Left colon (tissue), 2 donors: ENCODE data around the gene MCF2L2. TPM values are rescaled to one million over a fixed set of nuclear protein-coding genes. Genes with fewer than 3 reads are reported as not detected.

Experiments used
- ATAC-seq: fragments of 200-7000 bp; cut with Tn5 transposase; one replicate; pipeline ENCODE4 v1.9.1; 2020; ENCODE audit warnings: mild to moderate bottlenecking, moderate library complexity
- DNase-seq, 2 donors: peaks; one replicate each; pipeline ENCODE4 v3.0.0-alpha.2; 2020
- intact Hi-C, 2 donors: fragments of 100-400 bp; cut with DNase I in 1 of 2; cut with micrococcal nuclease in 1 of 2; formaldehyde crosslinking; loops; one replicate each; pipeline versions ENCODE4 v1.11.2 to v1.14.0; 2022; cut with DNase I, micrococcal nuclease
- total RNA-seq, 2 donors: library from RNA; stranded (reverse); fragmentation: NEBNext Ultra II Directional; extraction: Animal tissue kit (Norgen Biotek cat#: 25700); gene quantifications; one replicate each; pipeline ENCODE4 v1.2.1, GENCODE V29; 2021
- donor health status: DM: no; HTN: no; CAD: no.
- donor health status: DM: yes; HTN: yes; CAD: no.

MCF2L2 gene
- total RNA-seq, 2 donors from 2014 or later: 0.75 to 1.1 TPM

DNA sequence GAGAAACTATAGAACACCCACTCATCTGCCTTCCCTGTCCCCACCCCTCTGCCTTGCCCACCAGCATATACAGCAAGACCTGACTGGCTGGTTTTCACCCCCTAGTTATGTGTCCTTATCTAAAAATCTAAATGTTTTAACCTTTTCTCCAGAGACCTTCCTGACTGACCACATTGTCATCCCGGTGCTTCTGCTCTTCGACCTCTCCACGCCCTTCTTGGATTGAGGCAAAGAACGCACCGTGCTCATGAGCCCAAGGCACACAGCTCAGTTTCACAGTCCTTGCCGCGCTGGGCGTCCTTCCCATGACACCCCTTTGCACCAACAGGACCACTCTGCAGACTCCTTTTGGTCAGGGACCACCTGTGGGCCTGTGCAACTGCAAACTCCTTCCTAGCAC lies 112.7 kb downstream of the MCF2L2 start:
- DNase-seq: peak; percentile 53 to 62

DNA sequence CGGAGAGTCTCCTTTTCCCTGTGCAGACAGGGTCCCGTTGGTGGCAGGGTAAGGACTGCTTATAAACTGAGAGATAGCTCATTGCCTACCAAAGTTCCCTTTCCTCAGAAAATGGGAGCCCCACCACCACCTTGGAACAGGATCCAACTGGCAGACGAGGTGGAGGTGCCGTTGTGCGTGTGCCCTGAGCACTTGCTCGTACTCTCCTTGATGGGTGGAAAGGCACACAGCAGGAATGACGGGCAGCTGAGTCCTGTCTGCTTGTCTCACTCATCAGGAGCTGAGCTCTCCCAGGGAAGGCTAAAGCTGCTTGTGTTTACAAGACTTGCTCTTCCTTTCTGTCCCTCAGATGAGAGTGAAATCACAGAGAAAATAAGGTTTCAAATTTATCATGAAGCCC lies 114.7 kb downstream of the MCF2L2 start:
- no peak for DNase-seq
- intact Hi-C loops: no loop called here
- no peak for ATAC-seq

More for the DNA sequence above, 112.7 kb downstream of the MCF2L2 start:
- ATAC-seq: peak; percentile 91
- intact Hi-C loops: no loop called here

DNA sequence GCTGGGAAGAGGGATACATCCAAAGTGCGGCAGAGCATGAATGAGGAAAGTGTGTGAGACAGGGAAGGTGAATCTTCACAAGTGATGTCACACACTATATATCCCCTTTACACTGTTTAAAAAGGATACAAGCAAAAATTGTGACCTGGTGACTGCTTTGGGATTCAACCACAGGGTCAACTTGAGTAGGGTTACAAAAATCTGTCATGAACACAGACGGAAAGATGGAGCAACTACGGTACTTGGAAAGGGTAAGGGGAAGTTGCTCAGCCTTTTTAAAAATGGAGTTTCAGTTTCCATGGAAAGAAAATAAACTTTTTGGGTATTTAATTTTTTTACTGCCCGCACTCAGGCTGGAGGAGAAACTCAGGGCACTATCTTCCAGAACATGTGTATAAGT lies 115.1 kb downstream of the MCF2L2 start:
- intact Hi-C loops: no loop called here
- DNase-seq (no peak), ATAC-seq (no peak)

DNA sequence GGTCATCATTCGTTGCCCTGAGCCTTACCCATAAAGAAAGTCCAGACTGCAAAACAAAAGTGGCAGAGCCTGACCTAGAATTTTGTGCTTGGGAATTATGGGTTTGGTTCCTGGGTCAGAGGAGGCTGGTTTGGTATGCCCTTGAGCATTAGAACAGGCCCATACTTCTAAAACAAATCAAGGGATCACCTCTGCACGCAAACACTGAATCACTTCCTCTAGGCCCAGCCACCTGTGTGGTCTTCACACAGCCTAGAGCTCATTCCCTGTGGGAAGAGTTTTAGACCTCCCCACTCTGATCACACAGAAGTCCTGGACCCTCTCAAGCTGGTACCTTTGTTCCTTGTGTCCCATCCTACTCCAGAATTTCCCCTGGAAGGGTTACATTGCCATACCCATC lies 116.0 kb downstream of the MCF2L2 start:
- ATAC-seq (no peak), DNase-seq (no peak)
- intact Hi-C loops: no loop called here

DNA sequence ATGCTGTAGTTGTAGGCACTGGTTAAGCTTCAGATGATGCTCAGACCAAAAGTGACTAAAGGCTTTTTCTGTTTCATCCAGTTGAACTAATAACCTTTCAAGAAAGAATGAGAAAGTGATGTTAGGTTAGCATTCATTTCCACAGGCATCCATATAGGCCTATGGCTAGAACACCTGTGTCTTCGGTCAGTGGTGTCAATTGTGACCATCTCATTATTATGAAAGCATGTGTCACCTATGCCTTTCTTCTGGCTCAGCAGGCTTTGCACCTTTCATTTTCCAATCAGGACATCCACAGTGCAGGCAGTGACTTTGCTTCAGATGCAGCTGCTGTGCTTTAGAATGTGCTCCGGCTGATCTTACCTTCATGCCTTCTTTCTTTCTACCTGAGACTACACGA lies 117.5 kb downstream of the MCF2L2 start:
- ATAC-seq: no peak
- DNase-seq: no peak
- intact Hi-C loops: no loop called here

DNA sequence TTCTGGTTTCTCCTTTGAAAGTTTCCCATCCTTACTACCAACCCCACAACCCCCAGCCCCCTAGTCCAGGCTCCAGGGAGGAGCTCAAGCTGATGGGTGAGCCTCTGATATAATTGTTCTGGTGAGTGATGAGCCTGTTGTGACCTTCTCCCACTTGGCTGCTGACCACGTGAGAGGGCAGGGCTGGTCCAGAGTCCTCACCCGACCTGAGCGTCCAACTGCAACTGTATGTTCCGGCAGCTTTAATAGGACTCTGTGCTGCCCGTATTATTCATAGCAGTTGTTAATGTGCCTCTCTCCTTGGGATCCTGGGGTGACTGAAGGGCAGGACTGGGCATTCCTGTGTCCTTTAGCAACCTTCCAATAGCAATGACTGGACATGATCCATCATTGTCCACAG lies 119.1 kb downstream of the MCF2L2 start:
- ATAC-seq: peak; percentile 70
- intact Hi-C loops: no loop called here
- peak; percentile 72 to 86 for DNase-seq

DNA sequence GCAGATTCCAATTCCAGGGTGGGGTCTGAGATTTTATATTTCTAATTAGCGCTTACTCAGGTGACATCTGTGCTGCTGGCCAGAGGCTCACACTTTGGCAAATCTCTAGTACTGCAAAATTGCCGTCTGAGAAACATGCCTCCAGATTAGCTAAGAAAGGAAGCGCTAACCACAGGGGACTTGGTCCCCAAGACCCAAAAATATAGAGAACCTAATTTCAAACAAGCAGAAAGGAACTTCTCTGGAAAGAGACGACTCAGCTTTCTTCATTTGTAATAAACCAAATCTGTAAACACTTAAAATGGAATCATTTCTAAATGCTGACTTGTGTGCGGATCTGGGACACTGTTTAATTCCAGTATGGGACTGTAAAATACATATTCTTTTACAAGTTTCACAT lies 119.7 kb downstream of the MCF2L2 start:
- intact Hi-C loops: no loop called here
- ATAC-seq (no peak), DNase-seq (no peak)

DNA sequence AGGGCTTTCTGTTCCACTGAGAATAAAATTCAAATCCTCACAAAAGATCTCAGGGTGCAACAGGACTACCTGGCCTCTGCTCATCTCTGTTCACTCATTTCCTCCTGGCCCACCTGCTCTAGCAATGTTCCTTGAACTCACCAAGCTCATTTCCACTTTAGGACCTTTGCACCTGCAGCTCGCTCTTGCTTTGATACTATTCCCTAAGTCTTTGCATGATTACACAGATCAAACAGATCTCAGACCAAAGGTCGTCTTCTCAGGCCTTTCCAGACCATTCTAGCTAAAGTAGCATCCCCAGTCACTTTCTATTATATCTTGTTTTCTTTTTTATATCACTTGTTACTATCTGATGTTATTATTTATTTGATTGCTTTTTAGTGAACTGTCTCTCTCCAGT lies 120.7 kb downstream of the MCF2L2 start:
- DNase-seq (peak; percentile 53 to 74), ATAC-seq (peak; percentile 71)
- intact Hi-C loops: no loop called here

DNA sequence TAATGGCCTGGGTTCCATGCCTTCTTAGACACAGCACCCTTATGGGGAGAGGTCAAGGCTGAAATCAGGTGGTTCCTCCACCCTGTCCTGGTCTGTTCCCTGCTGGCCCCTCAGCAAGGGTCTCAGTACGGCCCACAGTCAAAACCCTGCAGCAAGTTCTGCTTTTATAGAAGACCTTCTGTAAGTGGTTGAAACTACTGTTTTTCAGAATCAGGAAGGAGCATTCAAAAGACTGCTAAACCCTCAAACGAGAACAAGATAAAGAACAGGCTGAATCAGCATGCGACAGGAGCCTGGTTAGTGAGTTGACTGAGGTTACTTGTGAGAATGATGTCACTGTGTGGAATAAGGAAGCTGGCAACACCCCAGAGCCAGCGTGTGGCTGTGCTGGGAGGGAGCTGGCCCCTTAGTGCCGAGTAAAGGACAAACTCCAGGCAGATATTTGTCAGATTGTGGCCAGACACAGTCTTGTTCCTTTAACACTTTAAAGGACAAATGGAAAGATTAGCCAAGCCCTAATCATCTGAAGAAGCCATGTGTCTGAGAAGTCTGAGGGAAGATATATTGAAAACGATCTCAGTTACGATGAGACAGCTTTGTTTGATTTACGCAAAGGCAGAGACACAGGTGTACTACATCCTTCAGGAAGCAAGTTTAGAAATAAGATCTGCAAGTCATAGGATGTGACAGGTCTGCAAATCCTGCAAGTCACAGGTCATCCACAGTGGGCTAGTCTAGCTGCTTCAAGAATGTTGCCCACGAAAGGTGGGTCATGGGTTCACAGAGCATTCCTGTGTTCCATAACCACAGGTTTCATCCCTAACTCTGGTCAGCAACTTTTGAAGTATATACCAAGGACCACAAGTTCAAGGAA lies 121.4 kb downstream of the MCF2L2 start:
- ATAC-seq (peak; percentile 86), DNase-seq (peak; percentile 91 to 94)
- intact Hi-C loops: no loop called here

DNA sequence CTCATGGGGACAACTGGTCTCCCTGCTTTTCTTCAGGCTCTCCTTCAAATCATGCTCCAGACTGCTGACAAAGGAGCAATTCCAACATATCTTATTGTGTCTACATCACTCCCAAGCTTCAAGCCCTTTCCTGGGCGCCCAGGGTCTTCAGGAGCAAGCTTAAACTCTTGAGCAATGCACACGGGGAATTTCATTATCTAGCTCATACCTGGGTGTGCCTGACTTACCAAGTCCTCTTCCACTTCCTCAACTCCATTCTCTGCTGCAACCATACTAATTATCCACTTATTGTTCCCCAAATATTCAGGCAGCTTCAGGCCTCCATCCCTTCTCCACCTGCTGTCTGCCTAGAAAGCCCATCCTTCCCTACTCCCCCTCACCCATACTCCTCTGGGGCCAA lies 124.7 kb downstream of the MCF2L2 start:
- intact Hi-C loops: no loop called here
- DNase-seq (no peak), ATAC-seq (no peak)

DNA sequence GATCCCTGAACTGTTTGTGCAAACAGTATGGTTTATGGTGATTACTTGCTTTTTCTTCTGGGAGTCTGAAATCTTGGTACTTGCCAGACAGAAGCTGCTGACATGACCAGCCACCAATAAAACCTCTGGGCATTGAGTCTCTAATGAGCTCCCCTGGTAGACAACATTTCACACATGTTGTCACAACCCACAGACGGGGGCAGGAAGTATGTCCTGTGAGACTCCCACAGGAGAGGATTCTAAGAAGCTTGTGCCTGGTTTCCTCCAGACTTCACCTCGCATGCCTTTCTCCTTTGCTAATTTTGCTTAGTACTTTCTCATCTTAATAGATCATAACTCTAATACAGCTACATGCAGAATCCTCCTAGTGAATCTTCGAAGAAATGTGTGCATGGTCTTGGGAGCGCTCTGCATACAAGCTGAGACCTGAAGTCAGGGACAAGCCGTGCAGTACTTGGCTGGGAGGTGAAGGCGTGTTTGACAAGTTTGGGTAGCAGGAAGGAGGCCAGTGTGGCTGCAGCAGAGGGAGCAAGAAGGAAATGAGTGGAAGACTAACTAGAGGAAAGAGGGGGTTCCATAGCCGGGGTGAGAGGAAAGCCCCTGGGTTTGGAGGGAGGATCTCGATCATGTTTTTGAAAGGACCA lies 126.4 kb downstream of the MCF2L2 start:
- DNase-seq (no peak), ATAC-seq (peak; percentile 9)
- intact Hi-C loops: no loop called here

DNA sequence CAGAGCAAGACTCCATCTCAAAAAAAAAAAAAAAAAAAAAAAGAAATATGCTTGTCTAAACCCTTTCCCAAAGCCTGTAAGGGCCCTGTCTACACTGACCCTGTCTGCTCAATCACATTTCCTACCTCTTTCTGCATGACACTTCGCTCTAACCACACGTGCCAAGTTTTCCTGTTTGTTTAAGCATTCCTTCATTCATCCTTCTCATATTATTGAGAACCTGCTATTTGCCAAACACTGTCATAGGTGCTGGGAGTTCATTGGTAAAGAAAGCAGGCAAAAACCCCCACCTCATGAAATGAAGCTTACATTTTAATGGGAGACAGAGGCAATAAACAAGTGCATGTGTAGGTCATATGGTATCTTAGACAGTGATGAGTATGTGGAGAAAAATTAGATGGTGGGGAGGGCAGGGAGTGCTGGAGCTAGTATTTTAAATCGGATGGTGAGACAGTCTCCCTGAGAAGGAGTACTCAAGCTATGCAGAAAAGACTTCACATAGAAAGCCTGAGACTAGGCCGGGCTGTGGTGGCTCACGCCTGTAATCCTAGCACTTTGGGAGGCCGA lies 127.3 kb downstream of the MCF2L2 start:
- DNase-seq (no peak), ATAC-seq (no peak)
- intact Hi-C loops: no loop called here

DNA sequence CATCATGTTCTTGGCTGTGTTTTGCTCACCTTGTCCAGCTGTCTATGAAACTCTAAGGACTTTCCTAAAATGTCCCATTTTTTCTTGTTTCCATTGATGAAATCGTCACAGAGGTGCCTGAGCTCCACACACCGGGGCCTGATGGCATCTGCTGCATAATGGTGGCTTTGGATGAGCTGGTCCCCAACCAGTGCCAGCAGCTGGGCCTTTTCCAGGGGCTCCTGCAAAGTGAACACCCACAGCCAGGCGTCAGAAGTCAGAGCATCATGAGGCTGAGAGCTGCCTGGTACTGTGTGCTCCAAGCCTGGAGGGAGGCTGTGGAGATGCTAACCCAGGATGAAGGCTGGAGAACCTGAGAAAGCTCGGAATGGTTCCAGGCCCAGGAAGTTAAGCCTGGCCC lies 128.4 kb downstream of the MCF2L2 start:
- intact Hi-C loops: no loop called here
- ATAC-seq: no peak

DNA sequence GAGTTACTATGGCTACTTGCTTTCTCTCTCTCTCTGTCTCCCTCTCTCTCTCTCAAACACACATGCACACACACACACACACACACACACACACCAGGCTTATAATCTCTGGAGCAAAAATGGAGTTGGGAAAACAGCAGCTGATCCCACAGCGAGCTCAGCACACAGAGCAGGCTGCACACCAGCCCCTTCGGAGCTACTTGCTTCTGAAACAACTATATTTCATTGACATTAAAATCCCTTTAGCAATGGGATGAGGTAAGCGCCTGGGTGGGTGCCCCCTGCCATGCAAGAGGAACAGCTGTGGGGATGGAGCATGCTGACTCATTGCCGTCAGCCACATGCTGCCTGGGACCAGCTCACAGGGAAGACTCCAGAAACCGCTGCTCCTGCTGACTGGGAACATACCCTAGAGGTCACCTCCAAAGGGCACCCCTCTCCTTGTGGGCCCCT lies 129.7 kb downstream of the MCF2L2 start:
- no peak for DNase-seq
- no peak for ATAC-seq
- intact Hi-C loops: no loop called here

More for the DNA sequence above, 128.4 kb downstream of the MCF2L2 start:
- no peak for DNase-seq

DNA sequence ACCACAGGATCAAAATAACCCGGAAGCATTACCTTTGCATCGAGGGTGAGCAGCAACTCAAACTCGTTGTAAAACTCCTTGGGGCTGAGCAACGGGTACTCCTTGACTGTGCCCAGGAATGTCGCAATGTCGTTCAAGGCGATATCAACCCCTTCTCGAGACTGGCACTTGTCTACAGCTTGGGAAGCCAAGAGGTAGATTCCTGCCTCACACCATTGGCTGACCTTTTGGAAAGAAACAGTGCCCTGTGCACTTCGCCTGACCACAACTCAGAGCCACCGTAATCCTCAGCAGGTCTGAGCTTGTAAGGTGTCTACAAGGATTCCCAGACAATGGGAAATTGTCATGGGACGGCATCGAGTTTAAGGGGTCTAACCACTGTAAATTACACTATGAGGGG lies 131.5 kb downstream of the MCF2L2 start:
- intact Hi-C loops: no loop called here
- no peak for DNase-seq
- no peak for ATAC-seq

DNA sequence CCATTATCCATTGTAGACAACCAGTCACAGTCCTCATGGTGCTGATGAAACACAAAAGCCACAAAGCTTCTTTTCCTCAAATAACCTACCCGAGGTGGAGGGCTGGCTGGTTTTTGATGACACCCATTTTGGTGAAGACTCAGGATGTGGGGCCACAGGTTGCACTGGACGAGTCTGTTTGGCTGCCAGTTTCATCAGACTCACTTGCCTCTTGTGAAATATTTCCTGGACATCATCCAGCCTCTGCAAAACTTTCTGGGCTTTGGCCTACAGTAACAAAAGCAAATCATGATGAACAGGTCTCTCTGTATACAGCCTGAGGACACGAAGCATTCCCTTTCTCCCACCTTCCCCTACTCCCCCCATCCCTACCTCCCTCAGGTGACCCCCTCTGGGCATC lies 133.2 kb downstream of the MCF2L2 start:
- DNase-seq: no peak
- no peak for ATAC-seq
- intact Hi-C loops: no loop called here

DNA sequence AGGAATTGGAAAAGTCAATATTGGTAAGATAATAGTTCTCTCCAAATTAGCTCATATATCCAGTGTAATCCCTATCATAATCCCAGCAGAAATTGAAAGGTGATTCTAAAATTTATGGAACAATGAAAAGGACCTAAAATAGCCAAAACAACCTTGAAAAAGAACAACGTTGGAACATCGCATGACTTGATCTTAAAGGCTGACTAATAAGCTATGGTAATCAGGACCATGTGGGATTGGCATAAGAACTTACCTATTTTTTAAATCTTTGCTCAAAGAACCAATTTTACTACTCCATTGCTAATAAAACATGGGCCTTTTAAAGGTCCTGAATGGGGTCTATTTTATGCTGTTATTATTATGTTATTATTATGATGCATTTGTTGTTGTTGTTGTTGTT lies 134.5 kb downstream of the MCF2L2 start:
- intact Hi-C loops: no loop called here
- ATAC-seq (no peak), DNase-seq (no peak)

DNA sequence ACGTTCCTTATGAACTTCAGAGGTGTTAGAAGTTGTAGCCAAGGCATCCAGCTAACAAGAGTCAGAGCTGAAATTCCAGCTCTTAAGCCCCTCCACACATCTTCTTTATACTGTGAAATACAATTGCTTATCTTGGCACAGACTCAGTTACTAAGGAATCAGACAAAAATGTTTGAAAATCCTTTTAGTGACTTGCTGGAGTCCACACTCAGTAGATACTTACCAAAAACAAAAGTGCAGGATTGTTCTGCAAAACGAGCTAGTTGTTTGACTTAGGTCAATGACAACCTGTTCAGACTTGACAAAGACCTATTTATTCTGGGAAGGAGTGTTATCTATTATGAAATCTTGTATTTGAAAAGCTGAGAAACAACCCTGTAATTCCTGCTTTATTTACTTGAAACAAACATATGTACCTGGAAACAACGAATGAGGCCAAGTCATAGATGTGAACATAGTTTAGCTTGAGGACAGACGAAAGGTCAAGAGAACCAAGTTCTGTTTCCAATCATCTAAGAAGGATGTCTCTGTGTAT lies 136.9 kb downstream of the MCF2L2 start:
- DNase-seq (no peak), ATAC-seq (peak; percentile 57)
- intact Hi-C loops: no loop called here

DNA sequence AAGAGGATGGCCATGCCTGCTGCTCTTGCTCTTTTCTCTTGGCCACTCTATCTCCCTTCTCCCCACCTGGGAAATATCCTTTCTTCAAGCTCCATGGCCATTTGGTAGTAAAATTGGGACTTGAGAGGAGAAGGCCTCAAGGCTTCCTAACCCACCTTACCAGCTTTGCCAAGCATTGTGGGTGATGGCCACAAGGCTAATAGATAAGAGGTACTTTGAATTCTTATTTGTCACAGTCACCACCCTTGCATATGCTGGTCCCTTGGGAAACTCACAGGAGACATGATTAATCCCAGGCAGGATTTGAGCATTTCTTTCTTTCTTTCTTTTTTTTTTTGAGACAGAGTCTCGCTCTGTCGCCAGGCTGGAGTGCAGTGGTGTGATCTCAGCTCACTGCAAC lies 138.2 kb downstream of the MCF2L2 start:
- DNase-seq (no peak), ATAC-seq (no peak)
- intact Hi-C loops: no loop called here

DNA sequence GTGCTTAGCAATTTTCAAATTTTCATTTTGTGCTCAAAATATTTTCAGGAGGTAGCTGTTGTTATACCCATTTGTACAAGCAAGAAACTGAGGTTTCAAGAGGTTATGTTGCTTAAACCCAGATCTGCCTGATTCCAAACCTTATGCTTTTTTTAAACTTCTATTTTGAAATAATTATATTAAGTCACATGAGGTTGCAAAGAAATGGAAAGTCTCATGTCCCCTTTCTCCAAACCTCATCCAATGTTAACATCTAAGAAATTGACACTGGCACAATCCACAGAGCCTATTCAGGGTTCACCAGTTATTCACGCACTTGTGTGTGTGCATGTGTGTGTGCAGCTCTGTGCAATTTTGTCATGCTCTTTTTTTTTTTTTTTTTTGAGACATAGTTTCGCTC lies 140.3 kb downstream of the MCF2L2 start:
- DNase-seq: no peak
- ATAC-seq: no peak
- intact Hi-C loops: no loop called here
